ENCODE measurements around the gene CNIH4.

Gene CNIH4

DNA sequence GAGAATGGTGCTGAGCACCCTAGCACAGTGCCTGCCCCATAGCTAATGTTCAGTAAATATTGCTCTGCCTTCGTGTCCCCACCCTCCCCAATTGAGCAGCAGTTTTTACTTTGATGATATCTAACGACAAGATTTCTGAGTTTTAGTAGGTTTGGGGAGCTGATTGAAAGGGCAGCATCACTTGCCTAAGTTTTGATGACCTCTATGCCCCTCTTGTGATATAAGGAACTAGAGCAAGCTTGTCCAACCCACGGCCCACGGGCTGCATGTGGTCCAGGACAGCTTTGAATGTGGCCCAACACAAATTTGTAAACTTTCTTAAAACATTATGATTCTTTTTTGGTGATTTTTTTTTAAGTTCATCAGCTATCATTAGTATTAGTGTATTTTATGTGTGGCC is 1.6 kb downstream of the CNIH4 start:
- CTCF ChIA-PET, result interaction anchor here (0.5 to 1.3 kb wide), 8 partner anchors 10 to 486 kb away, joined by 3 to 4 read pairs (median 3); no protein-coding TSS in a partner anchor
- Histone ChIP-seq H3K9me3 (ENCODE audit: control insufficient read depth, insufficient read depth, low read depth, low read length) (no peaks in the 10 kb centered on the region), H3K27ac (ENCODE audit: extremely low read depth, low read depth, low read length) (no peak overlapping the region), H3K4me3 (ENCODE audit: low read depth, low read length) (peak overlapping the region; percentile 98), H3K36me3 (ENCODE audit: control insufficient read depth in 2 of 2, insufficient read depth in 1 of 2, low read length in 2 of 2) (peaks cover 6 to 30% of the 10 kb centered on the region in 2 experiments; a peak in 2 of 3 replicates), H3K4me1 (ENCODE audit: control insufficient read depth, insufficient read depth, low read length) (peaks cover 13% of the 10 kb centered on the region; the same call in 1 of the 2 replicates)
- POLR2A ChIA-PET, result interaction anchor here (1.1 to 2.0 kb wide), 2 partner anchors 28 to 75 kb away, joined by 3 to 6 read pairs; partner anchors contain the start of gene NVL
- TF ChIP-seq ZNF266 (tag by site-specific recombination; IDR thresholded peaks at IDR 0.05; ENCODE audit: low read depth) (no peak), ZNF600 (tag by site-specific recombination; IDR thresholded peaks at IDR 0.05) (peak; percentile 67), ZNF335 (tag by site-specific recombination; conservative IDR thresholded peaks at IDR 0.05) (peak; percentile 35; the same call in 1 of the 2 replicates), ZNF473 (tag by site-specific recombination; IDR thresholded peaks at IDR 0.05) (no peak), ZFP37 (tag by site-specific recombination; IDR thresholded peaks at IDR 0.05) (no peak)
- TF ChIP-seq, protein P1, sequence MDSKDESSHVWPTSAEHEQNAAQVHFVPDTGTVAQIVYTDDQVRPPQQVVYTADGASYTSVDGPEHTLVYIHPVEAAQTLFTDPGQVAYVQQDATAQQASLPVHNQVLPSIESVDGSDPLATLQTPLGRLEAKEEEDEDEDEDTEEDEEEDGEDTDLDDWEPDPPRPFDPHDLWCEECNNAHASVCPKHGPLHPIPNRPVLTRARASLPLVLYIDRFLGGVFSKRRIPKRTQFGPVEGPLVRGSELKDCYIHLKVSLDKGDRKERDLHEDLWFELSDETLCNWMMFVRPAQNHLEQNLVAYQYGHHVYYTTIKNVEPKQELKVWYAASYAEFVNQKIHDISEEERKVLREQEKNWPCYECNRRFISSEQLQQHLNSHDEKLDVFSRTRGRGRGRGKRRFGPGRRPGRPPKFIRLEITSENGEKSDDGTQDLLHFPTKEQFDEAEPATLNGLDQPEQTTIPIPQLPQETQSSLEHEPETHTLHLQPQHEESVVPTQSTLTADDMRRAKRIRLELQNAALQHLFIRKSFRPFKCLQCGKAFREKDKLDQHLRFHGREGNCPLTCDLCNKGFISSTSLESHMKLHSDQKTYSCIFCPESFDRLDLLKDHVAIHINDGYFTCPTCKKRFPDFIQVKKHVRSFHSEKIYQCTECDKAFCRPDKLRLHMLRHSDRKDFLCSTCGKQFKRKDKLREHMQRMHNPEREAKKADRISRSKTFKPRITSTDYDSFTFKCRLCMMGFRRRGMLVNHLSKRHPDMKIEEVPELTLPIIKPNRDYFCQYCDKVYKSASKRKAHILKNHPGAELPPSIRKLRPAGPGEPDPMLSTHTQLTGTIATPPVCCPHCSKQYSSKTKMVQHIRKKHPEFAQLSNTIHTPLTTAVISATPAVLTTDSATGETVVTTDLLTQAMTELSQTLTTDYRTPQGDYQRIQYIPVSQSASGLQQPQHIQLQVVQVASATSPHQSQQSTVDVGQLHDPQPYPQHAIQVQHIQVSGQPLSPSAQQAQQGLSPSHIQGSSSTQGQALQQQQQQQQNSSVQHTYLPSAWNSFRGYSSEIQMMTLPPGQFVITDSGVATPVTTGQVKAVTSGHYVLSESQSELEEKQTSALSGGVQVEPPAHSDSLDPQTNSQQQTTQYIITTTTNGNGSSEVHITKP (tag by site-specific recombination; IDR thresholded peaks at IDR 0.05), result peak; percentile 5; the same call in 1 of the 2 replicates
- TF ChIP-seq, protein P2, sequence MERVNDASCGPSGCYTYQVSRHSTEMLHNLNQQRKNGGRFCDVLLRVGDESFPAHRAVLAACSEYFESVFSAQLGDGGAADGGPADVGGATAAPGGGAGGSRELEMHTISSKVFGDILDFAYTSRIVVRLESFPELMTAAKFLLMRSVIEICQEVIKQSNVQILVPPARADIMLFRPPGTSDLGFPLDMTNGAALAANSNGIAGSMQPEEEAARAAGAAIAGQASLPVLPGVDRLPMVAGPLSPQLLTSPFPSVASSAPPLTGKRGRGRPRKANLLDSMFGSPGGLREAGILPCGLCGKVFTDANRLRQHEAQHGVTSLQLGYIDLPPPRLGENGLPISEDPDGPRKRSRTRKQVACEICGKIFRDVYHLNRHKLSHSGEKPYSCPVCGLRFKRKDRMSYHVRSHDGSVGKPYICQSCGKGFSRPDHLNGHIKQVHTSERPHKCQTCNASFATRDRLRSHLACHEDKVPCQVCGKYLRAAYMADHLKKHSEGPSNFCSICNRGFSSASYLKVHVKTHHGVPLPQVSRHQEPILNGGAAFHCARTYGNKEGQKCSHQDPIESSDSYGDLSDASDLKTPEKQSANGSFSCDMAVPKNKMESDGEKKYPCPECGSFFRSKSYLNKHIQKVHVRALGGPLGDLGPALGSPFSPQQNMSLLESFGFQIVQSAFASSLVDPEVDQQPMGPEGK (tag by site-specific recombination; IDR thresholded peaks at IDR 0.05), result no peak

DNA sequence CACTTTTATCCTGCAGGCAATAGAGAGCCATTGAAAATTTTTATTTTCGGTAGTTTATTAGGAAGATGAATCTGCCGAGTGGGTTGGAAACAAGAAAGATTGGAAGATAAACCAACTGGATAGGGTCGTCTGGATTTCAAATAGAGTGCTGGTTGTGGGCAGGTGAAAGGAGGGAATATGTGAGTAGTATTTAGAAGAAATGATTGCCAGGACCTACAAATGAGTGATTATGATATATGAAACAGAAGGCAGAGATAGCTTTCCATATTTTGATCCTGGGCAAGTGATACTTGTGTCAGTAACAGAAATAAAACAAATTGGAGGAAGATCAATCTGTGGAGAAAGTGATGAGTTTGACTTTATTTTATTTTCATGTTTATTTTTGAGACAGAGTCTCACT is 2.5 kb downstream of the CNIH4 start:
- H3K36me3 ChIP-seq (ENCODE audit: control insufficient read depth in 2 of 2, insufficient read depth in 1 of 2, low read length in 2 of 2), result peaks cover 11 to 39% of the 10 kb centered on the region in 2 experiments
- TF ChIP-seq ZNF24 (tag by site-specific recombination; IDR thresholded peaks at IDR 0.05), result peak; percentile 55; the same call in 1 of the 2 replicates
- 0 out of 2 replicates have a peak, but pooled peaks have one; percentile 10 for TF ChIP-seq ZFHX2 (tag by site-specific recombination; conservative IDR thresholded peaks at IDR 0.05)
- TF ChIP-seq ZBTB20 (tag by site-specific recombination; IDR thresholded peaks at IDR 0.05), result 0 out of 2 replicates have a peak, but pooled peaks have one; percentile 9
- TF ChIP-seq ZNF366 (tag by site-specific recombination; conservative IDR thresholded peaks at IDR 0.05), result peak; percentile 42; the same call in 1 of the 2 replicates
- 0 out of 2 replicates have a peak, but pooled peaks have one; percentile 52 for TF ChIP-seq PRDM1 (tag by site-specific recombination; IDR thresholded peaks at IDR 0.05)
- TF ChIP-seq MYNN (tag by site-specific recombination; IDR thresholded peaks at IDR 0.05; ENCODE audit: borderline replicate concordance), result no peak
- TF ChIP-seq, protein P3, sequence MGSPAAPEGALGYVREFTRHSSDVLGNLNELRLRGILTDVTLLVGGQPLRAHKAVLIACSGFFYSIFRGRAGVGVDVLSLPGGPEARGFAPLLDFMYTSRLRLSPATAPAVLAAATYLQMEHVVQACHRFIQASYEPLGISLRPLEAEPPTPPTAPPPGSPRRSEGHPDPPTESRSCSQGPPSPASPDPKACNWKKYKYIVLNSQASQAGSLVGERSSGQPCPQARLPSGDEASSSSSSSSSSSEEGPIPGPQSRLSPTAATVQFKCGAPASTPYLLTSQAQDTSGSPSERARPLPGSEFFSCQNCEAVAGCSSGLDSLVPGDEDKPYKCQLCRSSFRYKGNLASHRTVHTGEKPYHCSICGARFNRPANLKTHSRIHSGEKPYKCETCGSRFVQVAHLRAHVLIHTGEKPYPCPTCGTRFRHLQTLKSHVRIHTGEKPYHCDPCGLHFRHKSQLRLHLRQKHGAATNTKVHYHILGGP (tag by site-specific recombination; IDR thresholded peaks at IDR 0.05), result no peak
- no peak overlapping the region for H3K4me3 ChIP-seq (ENCODE audit: low read depth, low read length)
- no peaks in the 10 kb centered on the region for H3K9me3 ChIP-seq (ENCODE audit: control insufficient read depth, insufficient read depth, low read depth, low read length)
- no peak overlapping the region for H3K27ac ChIP-seq (ENCODE audit: extremely low read depth, low read depth, low read length)
- ChIA-PET CTCF (no interaction called here), POLR2A (interaction anchor here (2.0 kb wide), 1 partner anchor 74 kb away, joined by 6 read pairs; no protein-coding TSS in a partner anchor)
- H3K4me1 ChIP-seq (ENCODE audit: control insufficient read depth, insufficient read depth, low read length), result peaks cover 13% of the 10 kb centered on the region; the same call in 1 of the 2 replicates

Measured in HEK293 (cell line).